ENCODE results near the gene ACBD4. TPM values are rescaled to one million over a fixed set of nuclear protein-coding genes. Genes with fewer than 3 reads are reported as not detected.
A peak's percentile ranks its signal among the peaks of the same experiment; 100 is the strongest.

ACBD4 gene
- total RNA-seq, 2 experiments from 2014 or later, result 12.3 to 12.7 TPM

DNA sequence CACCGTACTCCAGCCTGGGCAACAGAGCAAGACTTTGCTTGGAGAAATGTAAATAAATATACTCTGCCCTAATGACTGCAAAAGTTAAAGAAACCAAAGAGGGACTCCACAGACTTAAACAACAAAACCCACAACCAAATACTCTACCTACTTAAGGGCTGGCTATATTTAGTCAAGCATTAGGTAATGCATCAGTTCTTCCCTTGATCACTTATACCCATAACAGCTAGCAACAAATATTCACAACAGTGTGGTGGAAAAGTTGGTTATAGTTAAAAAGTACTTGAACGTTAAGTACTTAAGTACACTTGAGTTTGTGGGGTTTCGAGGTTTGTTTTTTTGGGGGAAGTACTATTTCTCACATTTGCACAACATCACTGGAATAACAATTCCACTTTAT lies 20.8 kb downstream of the ACBD4 start:
- peaks cover 41% of the 10 kb centered on the region for H3K4me1 Mint-ChIP-seq (ENCODE audit: low read depth)
- CTCF ChIA-PET, result interaction anchor here (0.9 to 16.6 kb wide), 3 partner anchors 17 to 74 kb away, joined by 3 to 252 read pairs (median 10); partner anchors contain the start of genes ACBD4 and PLCD3
- no peak overlapping the region for H3K4me3 Mint-ChIP-seq
- intact Hi-C loops (cut with micrococcal nuclease), result no loop called here
- peaks cover 21% of the 10 kb centered on the region for H3K36me3 Mint-ChIP-seq (ENCODE audit: low read depth)
- H3K27me3 Mint-ChIP-seq (ENCODE audit: low read depth), result no peaks in the 10 kb centered on the region
- no peak for DNase-seq
- H3K9me3 Mint-ChIP-seq, result no peaks in the 10 kb centered on the region
- no peak overlapping the region for H3K27ac Mint-ChIP-seq

DNA sequence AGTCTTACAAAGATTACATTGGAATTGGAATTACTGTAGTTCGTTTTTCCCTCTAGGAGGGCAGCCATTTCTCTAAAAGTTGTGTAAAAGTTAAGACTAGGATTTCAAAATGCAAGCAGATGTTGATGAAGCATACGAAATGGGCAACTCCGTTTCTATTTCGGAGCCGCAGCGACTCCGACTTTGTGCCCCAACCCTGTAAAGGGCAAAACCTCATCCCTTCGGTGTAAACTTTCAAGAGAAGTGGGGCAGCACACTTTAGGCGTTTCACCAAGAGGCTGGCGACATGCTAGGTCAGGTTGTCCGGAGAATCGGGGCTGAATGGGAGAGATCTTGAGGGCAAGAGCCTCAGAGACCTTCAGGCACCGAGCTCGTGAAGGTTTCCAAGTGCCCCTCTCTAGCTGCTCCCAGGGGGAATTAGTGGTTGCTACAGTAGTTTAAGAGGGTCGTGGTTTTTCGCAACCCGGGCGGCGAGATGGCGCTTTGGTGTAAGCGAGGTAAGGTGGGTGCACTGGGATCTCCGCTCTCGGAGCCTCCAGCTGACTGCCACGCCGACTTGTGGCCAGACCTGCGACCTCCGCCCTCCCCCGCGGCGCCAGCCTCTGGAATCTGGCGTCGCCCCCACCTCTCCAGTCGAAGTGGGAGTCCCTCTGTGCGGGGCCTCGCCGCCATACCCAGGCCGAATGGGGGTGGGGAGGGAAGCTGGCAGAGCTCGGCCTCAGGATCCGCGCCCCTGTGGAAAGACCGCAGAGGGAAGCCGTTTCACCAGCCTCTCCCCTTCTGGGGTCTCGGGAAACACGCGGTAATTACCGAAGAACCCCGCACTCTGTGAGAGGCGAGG lies 25.2 kb downstream of the ACBD4 start:
- H3K4me1 Mint-ChIP-seq (ENCODE audit: low read depth), result peaks cover 37% of the 10 kb centered on the region

GRCh38 chr17:45161288-45162024 lies 26.0 kb downstream of the ACBD4 start, which contains the start of gene HEXIM2:
Gene HEXIM2, plus strand, starts transcription at chr17:45161875. Its CDS starts 919 bp downstream, at chr17:45162794.
- H3K27ac Mint-ChIP-seq, result peak within 1 kb of the TSS; percentile 96
- H3K9me3 Mint-ChIP-seq, result no peaks in the 10 kb centered on the region
- peak; percentile 99 for DNase-seq
- H3K27me3 Mint-ChIP-seq (ENCODE audit: low read depth), result no peaks in the 10 kb centered on the region
- H3K4me3 Mint-ChIP-seq, result peak within 1 kb of the TSS; percentile 96
- CTCF ChIA-PET, result interaction anchor here (0.6 to 16.6 kb wide), 6 partner anchors 11 to 36 kb away, joined by 3 to 252 read pairs (median 14); partner anchors contain the start of genes ACBD4, HEXIM1 and PLCD3
- peaks cover 23% of the 10 kb centered on the region for H3K36me3 Mint-ChIP-seq (ENCODE audit: low read depth)
- H3K4me1 Mint-ChIP-seq (ENCODE audit: low read depth), result peaks cover 32% of the 10 kb centered on the region
- intact Hi-C loops (cut with micrococcal nuclease), result loop anchor here (1.0 kb wide), 7 partner anchors 10 to 386 kb away; partner anchors contain the start of genes ACBD4, HEXIM1 and NMT1

More for the DNA sequence above, 25.2 kb downstream of the ACBD4 start:
- Mint-ChIP-seq H3K36me3 (ENCODE audit: low read depth) (peaks cover 23% of the 10 kb centered on the region), H3K9me3 (no peaks in the 10 kb centered on the region), H3K27ac (peak overlapping the region; percentile 96), H3K27me3 (ENCODE audit: low read depth) (no peaks in the 10 kb centered on the region), H3K4me3 (peak overlapping the region; percentile 96)
- intact Hi-C loops (cut with micrococcal nuclease), result loop anchor here (1.0 kb wide), 7 partner anchors 11 to 385 kb away; partner anchors contain the start of genes ACBD4, HEXIM1 and NMT1
- peak; percentile 63 for DNase-seq
- CTCF ChIA-PET, result interaction anchor here (0.6 to 16.6 kb wide), 6 partner anchors 11 to 37 kb away, joined by 3 to 252 read pairs (median 14); partner anchors contain the start of genes ACBD4, HEXIM1 and PLCD3

DNA sequence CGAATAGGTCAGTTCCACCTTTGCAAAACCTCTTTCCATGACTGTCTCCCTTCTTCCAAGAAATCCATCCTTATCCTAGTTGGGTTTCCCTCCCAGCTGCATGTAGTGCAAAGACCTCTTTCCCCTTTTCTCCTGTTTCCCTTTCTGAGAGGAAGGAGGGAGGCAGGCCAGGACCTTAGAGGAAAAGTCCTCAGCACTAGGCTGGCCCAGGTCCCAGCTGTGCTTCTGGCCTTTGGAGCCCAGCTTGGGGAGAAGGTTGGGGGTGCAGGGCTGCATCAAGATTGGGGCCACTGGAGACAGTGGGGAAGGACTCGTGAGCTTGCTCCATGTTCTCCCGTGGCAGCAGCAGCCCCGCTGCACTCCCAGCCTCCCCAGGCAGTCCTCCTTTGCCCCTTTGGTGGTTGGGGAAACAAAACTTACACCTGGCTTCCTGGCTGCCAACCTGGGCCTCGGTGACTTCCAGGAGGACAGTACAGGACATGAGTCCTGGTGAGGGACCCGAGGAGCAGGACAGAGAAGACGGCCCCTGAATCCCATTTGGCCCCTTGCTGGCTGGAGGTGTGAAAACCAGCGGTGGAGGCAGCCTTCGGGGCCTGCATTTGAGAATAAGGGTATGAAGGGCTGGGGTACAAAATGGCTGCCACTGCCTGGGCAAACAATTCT lies 26.7 kb downstream of the ACBD4 start:
- intact Hi-C loops (cut with micrococcal nuclease), result no loop called here
- peak overlapping the region; percentile 96 for H3K4me3 Mint-ChIP-seq
- peak overlapping the region; percentile 96 for H3K27ac Mint-ChIP-seq
- no peaks in the 10 kb centered on the region for H3K27me3 Mint-ChIP-seq (ENCODE audit: low read depth)
- DNase-seq, result no peak
- no peaks in the 10 kb centered on the region for H3K9me3 Mint-ChIP-seq
- peaks cover 23% of the 10 kb centered on the region for H3K36me3 Mint-ChIP-seq (ENCODE audit: low read depth)
- peaks cover 29% of the 10 kb centered on the region for H3K4me1 Mint-ChIP-seq (ENCODE audit: low read depth)
- CTCF ChIA-PET, result interaction anchor here (4.1 to 16.6 kb wide), 3 partner anchors 12 to 35 kb away, joined by 22 to 252 read pairs (median 93); partner anchors contain the start of genes ACBD4, HEXIM1 and PLCD3

GRCh38 chr17:45164734-45165269 lies 29.3 kb downstream of the ACBD4 start:
- CTCF ChIA-PET, result interaction anchor here (1.4 to 7.8 kb wide), 3 partner anchors 15 to 33 kb away, joined by 5 to 93 read pairs (median 6); partner anchors contain the start of genes ACBD4 and HEXIM1
- Mint-ChIP-seq H3K27ac (no peak overlapping the region), H3K36me3 (ENCODE audit: low read depth) (peaks cover 7% of the 10 kb centered on the region), H3K4me1 (ENCODE audit: low read depth) (peaks cover 10% of the 10 kb centered on the region), H3K4me3 (no peak overlapping the region), H3K27me3 (ENCODE audit: low read depth) (no peaks in the 10 kb centered on the region), H3K9me3 (no peaks in the 10 kb centered on the region)
- intact Hi-C loops (cut with micrococcal nuclease), result no loop called here
- DNase-seq, result no peak

- Mint-ChIP-seq H3K27me3 (ENCODE audit: low read depth) (no peaks in the 10 kb centered on the region), H3K27ac (no peak overlapping the region), H3K9me3 (no peaks in the 10 kb centered on the region), H3K36me3 (ENCODE audit: low read depth) (no peaks in the 10 kb centered on the region), H3K4me1 (ENCODE audit: low read depth) (peaks cover 21% of the 10 kb centered on the region), H3K4me3 (no peak overlapping the region)
- intact Hi-C loops (cut with micrococcal nuclease), result no loop called here
- CTCF ChIA-PET, result no interaction called here
- DNase-seq, result no peak
Measured at GRCh38 chr17:45168991-45169752, 33.7 kb downstream of the ACBD4 start.

- H3K4me3 Mint-ChIP-seq, result no peak overlapping the region
- intact Hi-C loops (cut with micrococcal nuclease), result no loop called here
- CTCF ChIA-PET, result interaction anchor here (1.5 to 3.5 kb wide), 2 partner anchors 27 to 35 kb away, joined by 5 to 41 read pairs; partner anchors contain the start of gene ACBD4
- no peak overlapping the region for H3K27ac Mint-ChIP-seq
- DNase-seq, result no peak
- no peaks in the 10 kb centered on the region for H3K9me3 Mint-ChIP-seq
- no peaks in the 10 kb centered on the region for H3K36me3 Mint-ChIP-seq (ENCODE audit: low read depth)
- no peaks in the 10 kb centered on the region for H3K27me3 Mint-ChIP-seq (ENCODE audit: low read depth)
- peaks cover 21% of the 10 kb centered on the region for H3K4me1 Mint-ChIP-seq (ENCODE audit: low read depth)
Measured at GRCh38 chr17:45170280-45170930, 34.9 kb downstream of the ACBD4 start.

DNA sequence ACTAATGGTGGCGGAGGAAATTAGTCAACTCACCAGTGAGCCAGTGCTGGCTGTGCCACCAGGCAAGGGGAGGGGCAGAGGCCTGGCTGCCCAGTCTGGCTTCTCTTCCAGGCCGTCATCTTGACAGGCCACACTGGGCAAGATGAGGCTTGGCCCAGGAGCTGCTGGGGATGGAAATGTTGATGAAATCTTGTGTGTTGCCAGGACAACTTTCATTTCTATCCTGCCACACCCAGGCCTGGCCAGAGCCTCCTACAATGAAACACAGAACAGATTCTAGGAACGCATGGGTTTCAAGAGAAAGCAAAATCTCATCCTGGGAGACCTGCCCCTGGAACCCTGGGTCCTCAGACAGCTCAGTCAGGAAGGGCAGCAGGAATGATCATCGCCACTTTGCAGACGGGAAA lies 35.4 kb downstream of the ACBD4 start:
- DNase-seq, result no peak
- Mint-ChIP-seq H3K36me3 (ENCODE audit: low read depth) (no peaks in the 10 kb centered on the region), H3K9me3 (no peaks in the 10 kb centered on the region), H3K4me1 (ENCODE audit: low read depth) (peaks cover 21% of the 10 kb centered on the region), H3K27me3 (ENCODE audit: low read depth) (no peaks in the 10 kb centered on the region), H3K27ac (no peak overlapping the region), H3K4me3 (no peak overlapping the region)
- intact Hi-C loops (cut with micrococcal nuclease), result loop anchor here (1.0 kb wide), 1 partner anchor 10 kb away; the partner anchor contains the start of gene HEXIM2
- CTCF ChIA-PET, result interaction anchor here (1.5 to 3.5 kb wide), 3 partner anchors 21 to 36 kb away, joined by 5 to 41 read pairs (median 23); partner anchors contain the start of genes ACBD4 and HEXIM1

- H3K27ac Mint-ChIP-seq, result peak overlapping the region; percentile 93
- H3K4me3 Mint-ChIP-seq, result no peak overlapping the region
Measured at GRCh38 chr17:45171338-45172231, 36.1 kb downstream of the ACBD4 start.

More at GRCh38 chr17:45171338-45172231, 36.1 kb downstream of the ACBD4 start:
- Mint-ChIP-seq H3K9me3 (no peaks in the 10 kb centered on the region), H3K27me3 (ENCODE audit: low read depth) (no peaks in the 10 kb centered on the region), H3K36me3 (ENCODE audit: low read depth) (no peaks in the 10 kb centered on the region), H3K4me1 (ENCODE audit: low read depth) (peaks cover 21% of the 10 kb centered on the region)
- CTCF ChIA-PET, result interaction anchor here (0.6 to 3.5 kb wide), 5 partner anchors 16 to 107 kb away, joined by 4 to 41 read pairs (median 10); partner anchors contain the start of genes ACBD4 and HEXIM1
- DNase-seq, result no peak
- intact Hi-C loops (cut with micrococcal nuclease), result loop anchor here (1.0 kb wide), 2 partner anchors 10 to 23 kb away; partner anchors contain the start of genes HEXIM1 and HEXIM2

Measured in activated naive CD4-positive, alpha-beta T cell treated with anti-CD3 and anti-CD28 coated beads for 36 hours (primary cell).